SJCRH30 (cell line): ENCODE data around the gene VANGL1. TPM values are rescaled to one million over a fixed set of nuclear protein-coding genes. Genes with fewer than 3 reads are reported as not detected.

Experiments
- DNase-seq, 2 experiments: peaks; one replicate each; pipeline ENCODE4 v3.0.0-alpha.2; 2015 to 2020
- H3K27ac ChIP-seq: fragments of 250-450 bp; sonication (Bioruptor Pico); 2 replicates; pipeline ENCODE4 v1.5.1; 2020; ENCODE audit warnings: mild to moderate bottlenecking, moderate library complexity
- H3K27me3 ChIP-seq: fragments of 250-450 bp; sonication (Bioruptor Pico); 2 replicates; pipeline ENCODE4 v1.5.1; 2020; ENCODE audit warnings: mild to moderate bottlenecking, moderate library complexity
- H3K36me3 ChIP-seq: fragments of 250-450 bp; sonication (Bioruptor Pico); 2 replicates; pipeline ENCODE4 v1.5.1; 2020; ENCODE audit warnings: mild to moderate bottlenecking, moderate library complexity
- H3K4me1 ChIP-seq: fragments of 250-450 bp; sonication (Bioruptor Pico); 2 replicates; pipeline ENCODE4 v1.5.1; 2020; ENCODE audit warnings: mild to moderate bottlenecking, moderate library complexity
- H3K4me3 ChIP-seq: fragments of 250-450 bp; sonication (Bioruptor Pico); 2 replicates; pipeline ENCODE4 v1.5.1; 2020; ENCODE audit warnings: mild to moderate bottlenecking, moderate library complexity
- H3K9me3 ChIP-seq: fragments of 250-450 bp; sonication (Bioruptor Pico); replicated peaks from 2 replicates; pipeline ENCODE4 v1.5.1; 2020; ENCODE audit warnings: mild to moderate bottlenecking, moderate library complexity
- total RNA-seq: library from RNA; depleted of rRNA; stranded (reverse); fragments of >200 nt; shearing (Covaris generic); gene quantifications from 2 replicates; pipeline ENCODE4 v1.2.3, GENCODE V29; 2014

Gene VANGL1
- total RNA-seq, 1 experiment from 2014 or later, result 16.2 TPM

- no peak for DNase-seq
- Histone ChIP-seq H3K4me1 (peaks cover 16% of the 10 kb centered on the region), H3K36me3 (no peaks in the 10 kb centered on the region), H3K4me3 (no peak overlapping the region), H3K27me3 (no peaks in the 10 kb centered on the region), H3K9me3 (no peaks in the 10 kb centered on the region), H3K27ac (no peak overlapping the region)
Observed at GRCh38 chr1:115713906-115714305, 72.1 kb downstream of the VANGL1 start.

GRCh38 chr1:115714572-115715141 lies 72.9 kb downstream of the VANGL1 start:
- Histone ChIP-seq H3K9me3 (no peaks in the 10 kb centered on the region), H3K36me3 (no peaks in the 10 kb centered on the region), H3K27me3 (no peaks in the 10 kb centered on the region), H3K27ac (no peak overlapping the region), H3K4me1 (peaks cover 16% of the 10 kb centered on the region), H3K4me3 (no peak overlapping the region)
- no peak for DNase-seq

GRCh38 chr1:115717541-115717940 lies 75.8 kb downstream of the VANGL1 start:
- Histone ChIP-seq H3K27me3 (no peaks in the 10 kb centered on the region), H3K4me1 (peaks cover 13% of the 10 kb centered on the region), H3K27ac (no peak overlapping the region), H3K4me3 (no peak overlapping the region), H3K9me3 (no peaks in the 10 kb centered on the region), H3K36me3 (no peaks in the 10 kb centered on the region)
- DNase-seq, result peak; percentile 60 to 76

GRCh38 chr1:115718011-115718754 lies 76.4 kb downstream of the VANGL1 start:
- Histone ChIP-seq H3K4me1 (peaks cover 13% of the 10 kb centered on the region), H3K9me3 (no peaks in the 10 kb centered on the region), H3K36me3 (no peaks in the 10 kb centered on the region), H3K27ac (no peak overlapping the region), H3K4me3 (no peak overlapping the region), H3K27me3 (no peaks in the 10 kb centered on the region)
- DNase-seq, result peak in 1 of 2 experiments; percentile 31

GRCh38 chr1:115719285-115719684 lies 77.5 kb downstream of the VANGL1 start:
- no peaks in the 10 kb centered on the region for H3K27me3 ChIP-seq
- H3K36me3 ChIP-seq, result no peaks in the 10 kb centered on the region
- no peaks in the 10 kb centered on the region for H3K9me3 ChIP-seq
- DNase-seq, result no peak
- no peak overlapping the region for H3K4me3 ChIP-seq
- peaks cover 13% of the 10 kb centered on the region for H3K4me1 ChIP-seq
- H3K27ac ChIP-seq, result no peak overlapping the region

- Histone ChIP-seq H3K27me3 (no peaks in the 10 kb centered on the region), H3K27ac (no peak overlapping the region), H3K4me1 (peaks cover 23% of the 10 kb centered on the region), H3K36me3 (no peaks in the 10 kb centered on the region), H3K9me3 (no peaks in the 10 kb centered on the region), H3K4me3 (no peak overlapping the region)
- DNase-seq, result no peak
Observed at GRCh38 chr1:115722221-115722620, 80.5 kb downstream of the VANGL1 start.

- DNase-seq, result no peak
- Histone ChIP-seq H3K27ac (no peak overlapping the region), H3K4me1 (peaks cover 30% of the 10 kb centered on the region), H3K9me3 (no peaks in the 10 kb centered on the region), H3K27me3 (no peaks in the 10 kb centered on the region), H3K36me3 (no peaks in the 10 kb centered on the region), H3K4me3 (no peak overlapping the region)
Observed at GRCh38 chr1:115723756-115724155, 82.0 kb downstream of the VANGL1 start.

GRCh38 chr1:115725600-115725999 lies 83.8 kb downstream of the VANGL1 start:
- no peaks in the 10 kb centered on the region for H3K9me3 ChIP-seq
- peaks cover 30% of the 10 kb centered on the region for H3K4me1 ChIP-seq
- H3K27ac ChIP-seq, result no peak overlapping the region
- DNase-seq, result no peak
- no peak overlapping the region for H3K4me3 ChIP-seq
- no peaks in the 10 kb centered on the region for H3K27me3 ChIP-seq
- no peaks in the 10 kb centered on the region for H3K36me3 ChIP-seq

- Histone ChIP-seq H3K9me3 (no peaks in the 10 kb centered on the region), H3K4me3 (no peak overlapping the region), H3K36me3 (no peaks in the 10 kb centered on the region), H3K4me1 (peaks cover 30% of the 10 kb centered on the region), H3K27ac (no peak overlapping the region), H3K27me3 (no peaks in the 10 kb centered on the region)
- no peak for DNase-seq
Observed at GRCh38 chr1:115726161-115726560, 84.4 kb downstream of the VANGL1 start.

GRCh38 chr1:115726570-115726969 lies 84.8 kb downstream of the VANGL1 start:
- Histone ChIP-seq H3K4me1 (peaks cover 30% of the 10 kb centered on the region), H3K27me3 (no peaks in the 10 kb centered on the region), H3K9me3 (no peaks in the 10 kb centered on the region), H3K4me3 (no peak overlapping the region), H3K36me3 (no peaks in the 10 kb centered on the region), H3K27ac (no peak overlapping the region)
- DNase-seq, result no peak

- Histone ChIP-seq H3K4me1 (peaks cover 24% of the 10 kb centered on the region), H3K27me3 (no peaks in the 10 kb centered on the region), H3K9me3 (no peaks in the 10 kb centered on the region), H3K4me3 (0 out of 2 replicates have a peak overlapping the region, but pooled peaks have one; percentile 2), H3K36me3 (no peaks in the 10 kb centered on the region), H3K27ac (peak overlapping the region; percentile 84)
- peak; percentile 81 to 91 for DNase-seq
Observed at GRCh38 chr1:115727706-115728249, 86.0 kb downstream of the VANGL1 start.

GRCh38 chr1:115728341-115728740 lies 86.6 kb downstream of the VANGL1 start:
- Histone ChIP-seq H3K4me1 (peaks cover 24% of the 10 kb centered on the region), H3K36me3 (no peaks in the 10 kb centered on the region), H3K27ac (peak overlapping the region; percentile 84)

GRCh38 chr1:115729756-115730155 lies 88.0 kb downstream of the VANGL1 start:
- peaks cover 24% of the 10 kb centered on the region for H3K4me1 ChIP-seq
- H3K36me3 ChIP-seq, result no peaks in the 10 kb centered on the region
- no peak for DNase-seq
- no peak overlapping the region for H3K27ac ChIP-seq
- no peak overlapping the region for H3K4me3 ChIP-seq
- H3K9me3 ChIP-seq, result no peaks in the 10 kb centered on the region
- H3K27me3 ChIP-seq, result no peaks in the 10 kb centered on the region

More at GRCh38 chr1:115728341-115728740, 86.6 kb downstream of the VANGL1 start:
- peak in 1 of 2 experiments; percentile 33 for DNase-seq
- 0 out of 2 replicates have a peak overlapping the region, but pooled peaks have one; percentile 2 for H3K4me3 ChIP-seq
- H3K9me3 ChIP-seq, result no peaks in the 10 kb centered on the region
- no peaks in the 10 kb centered on the region for H3K27me3 ChIP-seq

GRCh38 chr1:115732316-115732715 lies 90.5 kb downstream of the VANGL1 start:
- Histone ChIP-seq H3K9me3 (peaks cover 4% of the 10 kb centered on the region; the same call in 1 of the 2 replicates), H3K27me3 (no peaks in the 10 kb centered on the region), H3K27ac (no peak overlapping the region), H3K4me1 (peaks cover 12% of the 10 kb centered on the region), H3K4me3 (no peak overlapping the region), H3K36me3 (no peaks in the 10 kb centered on the region)
- DNase-seq, result no peak

GRCh38 chr1:115740811-115741210 lies 99.0 kb downstream of the VANGL1 start:
- DNase-seq, result no peak
- H3K36me3 ChIP-seq, result no peaks in the 10 kb centered on the region
- no peak overlapping the region for H3K27ac ChIP-seq
- no peaks in the 10 kb centered on the region for H3K4me1 ChIP-seq
- H3K9me3 ChIP-seq, result peaks cover 4% of the 10 kb centered on the region; the same call in 1 of the 2 replicates
- H3K4me3 ChIP-seq, result no peak overlapping the region
- H3K27me3 ChIP-seq, result no peaks in the 10 kb centered on the region
